HFFc6 (cell line): ENCODE results near the gene HEXIM1. TPM values are rescaled to one million over a fixed set of nuclear protein-coding genes. Genes with fewer than 3 reads are reported as not detected.

ENCODE experiments used
- DNase-seq: peaks from one replicate; pipeline ENCODE4 v3.0.0-alpha.2; 2018
- H3K27ac Mint-ChIP-seq: 2 replicates; pipeline ENCODE4 v1.8.0; 2020; ENCODE audit warnings: mild to moderate bottlenecking, mixed read lengths
- H3K27me3 Mint-ChIP-seq: 2 replicates; pipeline ENCODE4 v1.8.0; 2021; ENCODE audit warnings: mild to moderate bottlenecking, moderate library complexity, mixed read lengths; ENCODE audit not compliant: insufficient read depth
- H3K36me3 Mint-ChIP-seq: 2 replicates; pipeline ENCODE4 v1.8.0; 2021; ENCODE audit warnings: low read depth, mixed read lengths
- H3K4me1 Mint-ChIP-seq: 2 replicates; pipeline ENCODE4 v1.8.0; 2020; ENCODE audit warnings: low read depth, mixed read lengths
- H3K4me3 Mint-ChIP-seq: 2 replicates; pipeline ENCODE4 v1.8.0; 2020; ENCODE audit warnings: mild to moderate bottlenecking, moderate library complexity, mixed read lengths
- H3K9me3 Mint-ChIP-seq: 2 replicates; pipeline ENCODE4 v1.8.0; 2020; ENCODE audit warnings: mild to moderate bottlenecking, mixed read lengths
- CTCF ChIP-seq: fragments of 200-600 bp; sonication (generic); IDR thresholded peaks from 2 replicates; pipeline ENCODE4 v1.5.0; 2021; ENCODE audit warnings: antibody characterized with exemption, mild to moderate bottlenecking
- total RNA-seq, 6 experiments: library from RNA; stranded (reverse); fragmentation: NEBNext Ultra II Directional; extraction: Animal tissue kit (Norgen Biotek cat#: 25700); gene quantifications; 2 replicates in 1 of 6; 3 replicates in 5 of 6; pipeline ENCODE4 v1.2.3, GENCODE V29; 2021

HEXIM1 gene
- total RNA-seq, 6 experiments from 2014 or later: 31.8 to 42.0 (median 34.5) TPM

GRCh38 chr17:45115871-45116270, 32.4 kb upstream of the HEXIM1 start:
- H3K9me3 Mint-ChIP-seq: no peaks in the 10 kb centered on the region
- TF ChIP-seq CTCF: no peak
- H3K4me3 Mint-ChIP-seq: peak overlapping the region; percentile 10; the same call in 1 of the 2 replicates
- peak; percentile 62 for DNase-seq
- H3K27me3 Mint-ChIP-seq: peaks cover 4% of the 10 kb centered on the region
- H3K36me3 Mint-ChIP-seq: no peaks in the 10 kb centered on the region; the same call in 1 of the 2 replicates
- H3K4me1 Mint-ChIP-seq: peaks cover 20% of the 10 kb centered on the region
- peak overlapping the region; percentile 61 for H3K27ac Mint-ChIP-seq

GRCh38 chr17:45116434-45117016, 31.8 kb upstream of the HEXIM1 start:
- TF ChIP-seq CTCF: no peak
- DNase-seq: no peak
- Mint-ChIP-seq H3K4me1 (peaks cover 20% of the 10 kb centered on the region), H3K27me3 (peaks cover 2% of the 10 kb centered on the region), H3K4me3 (peak overlapping the region; percentile 10; the same call in 1 of the 2 replicates), H3K27ac (peak overlapping the region; percentile 61), H3K36me3 (no peaks in the 10 kb centered on the region; the same call in 1 of the 2 replicates), H3K9me3 (no peaks in the 10 kb centered on the region)

- peaks cover 21% of the 10 kb centered on the region for H3K4me1 Mint-ChIP-seq
- no peak for TF ChIP-seq CTCF
- peaks cover 2% of the 10 kb centered on the region for H3K27me3 Mint-ChIP-seq
- no peaks in the 10 kb centered on the region for H3K9me3 Mint-ChIP-seq
- DNase-seq: no peak
- no peak overlapping the region for H3K4me3 Mint-ChIP-seq
- H3K36me3 Mint-ChIP-seq: no peaks in the 10 kb centered on the region; the same call in 1 of the 2 replicates
- no peak overlapping the region for H3K27ac Mint-ChIP-seq
Observed at GRCh38 chr17:45117334-45117733, 30.9 kb upstream of the HEXIM1 start.

- no peaks in the 10 kb centered on the region; the same call in 1 of the 2 replicates for H3K36me3 Mint-ChIP-seq
- H3K9me3 Mint-ChIP-seq: no peaks in the 10 kb centered on the region
- peaks cover 2% of the 10 kb centered on the region for H3K27me3 Mint-ChIP-seq
- no peak overlapping the region for H3K27ac Mint-ChIP-seq
- no peak overlapping the region for H3K4me3 Mint-ChIP-seq
- DNase-seq: no peak
- peaks cover 28% of the 10 kb centered on the region for H3K4me1 Mint-ChIP-seq
- no peak for TF ChIP-seq CTCF
Observed at GRCh38 chr17:45117848-45118646, 30.2 kb upstream of the HEXIM1 start.

GRCh38 chr17:45118691-45119090, 29.6 kb upstream of the HEXIM1 start:
- DNase-seq: no peak
- no peak for TF ChIP-seq CTCF
- H3K36me3 Mint-ChIP-seq: no peaks in the 10 kb centered on the region; the same call in 1 of the 2 replicates

More at GRCh38 chr17:45118691-45119090, 29.6 kb upstream of the HEXIM1 start:
- no peaks in the 10 kb centered on the region for H3K9me3 Mint-ChIP-seq
- H3K4me1 Mint-ChIP-seq: peaks cover 33% of the 10 kb centered on the region
- H3K27ac Mint-ChIP-seq: no peak overlapping the region
- H3K27me3 Mint-ChIP-seq: peaks cover 2% of the 10 kb centered on the region
- no peak overlapping the region for H3K4me3 Mint-ChIP-seq
